HG02840 (cell line): ENCODE results near the gene STXBP6.

Experiments
- ATAC-seq: cut with Tn5 transposase; IDR thresholded peaks from one replicate; pipeline ENCODE4 v1.9.1; 2021; ENCODE audit warnings: mild to moderate bottlenecking, moderate library complexity, moderate number of reproducible peaks; ENCODE audit not compliant: unreplicated experiment, low FRiP score

The STXBP6 gene

DNA sequence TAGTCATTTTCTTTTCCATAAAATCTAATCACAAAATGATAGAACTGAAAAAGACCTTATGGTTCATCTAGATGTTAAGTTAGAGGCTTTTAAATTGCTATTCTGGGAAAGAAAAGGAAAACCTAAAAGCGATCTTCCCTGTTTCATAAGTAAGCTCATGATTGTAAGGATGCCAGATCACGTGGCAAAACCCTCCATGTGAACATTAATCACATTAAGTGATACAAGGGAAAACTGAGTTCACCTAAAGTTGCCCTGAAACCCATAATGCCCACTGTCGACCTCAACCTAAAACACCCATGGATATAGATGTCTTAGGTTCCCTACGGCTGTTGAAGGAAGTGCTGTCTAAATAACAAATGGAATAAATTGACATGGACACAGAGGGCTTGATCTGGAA is 3.0 kb upstream of the STXBP6 start:
- ATAC-seq = no peak

DNA sequence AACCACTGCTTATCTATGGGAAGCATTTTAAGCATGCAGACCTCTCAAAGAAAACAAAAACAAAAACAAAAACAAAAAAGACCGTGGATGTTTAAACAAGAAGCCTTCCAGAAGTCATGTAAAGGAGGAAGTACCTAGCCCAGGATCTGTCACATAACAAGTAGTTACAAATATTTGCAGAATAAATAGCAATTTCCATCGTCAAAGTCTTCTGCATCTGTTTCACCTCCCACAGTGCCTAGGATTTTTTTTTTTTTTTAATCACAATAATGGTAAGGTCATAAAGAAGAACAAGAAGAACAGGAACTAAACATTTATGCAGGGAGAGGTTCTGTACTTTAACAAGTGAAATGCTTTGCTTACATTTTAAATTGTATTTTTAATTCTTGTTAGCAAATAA is 2.4 kb upstream of the STXBP6 start:
- no peak for ATAC-seq

DNA sequence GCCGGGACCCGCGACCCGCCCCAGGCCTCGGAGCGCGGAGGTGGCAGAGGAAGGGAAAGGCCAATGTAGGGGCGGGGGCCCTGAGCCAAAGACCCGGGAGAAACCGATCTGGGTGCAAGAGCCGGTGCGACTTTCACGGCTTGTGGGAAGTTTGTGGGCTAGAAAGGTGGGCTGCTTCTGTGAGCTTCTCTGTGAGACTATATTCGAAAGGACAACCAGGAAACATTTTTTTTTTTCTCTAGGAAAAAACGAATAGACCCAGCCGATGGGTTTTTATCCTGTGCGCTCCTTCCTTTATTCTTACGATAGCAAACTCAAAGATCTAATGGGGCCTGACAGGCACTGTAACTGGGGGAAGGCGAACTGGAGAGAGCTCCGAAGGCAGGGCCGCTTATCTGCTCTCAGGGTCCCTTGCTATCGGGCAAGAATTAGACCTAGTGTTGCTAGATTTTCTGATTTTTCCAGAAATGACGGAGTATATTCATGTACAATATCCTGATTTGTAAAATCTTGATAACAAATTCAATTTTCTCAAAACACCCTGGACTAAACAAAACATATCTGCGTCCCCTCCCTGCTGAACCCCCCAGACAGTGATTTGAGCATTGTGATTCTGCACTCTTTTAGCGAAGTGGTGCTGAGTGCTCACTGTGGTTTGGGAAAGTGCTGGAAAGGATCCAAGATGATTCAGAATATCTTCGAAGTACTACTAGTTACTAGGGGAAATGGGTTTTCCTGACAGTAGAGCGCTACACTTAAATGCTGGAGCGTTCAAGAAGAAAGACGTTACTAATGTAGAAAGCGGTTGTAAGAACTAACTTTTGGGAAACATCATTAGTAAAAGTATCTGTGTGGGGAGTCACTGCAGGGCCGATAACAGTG is 563 bp upstream of the STXBP6 start:
- ATAC-seq = peak; percentile 13

DNA sequence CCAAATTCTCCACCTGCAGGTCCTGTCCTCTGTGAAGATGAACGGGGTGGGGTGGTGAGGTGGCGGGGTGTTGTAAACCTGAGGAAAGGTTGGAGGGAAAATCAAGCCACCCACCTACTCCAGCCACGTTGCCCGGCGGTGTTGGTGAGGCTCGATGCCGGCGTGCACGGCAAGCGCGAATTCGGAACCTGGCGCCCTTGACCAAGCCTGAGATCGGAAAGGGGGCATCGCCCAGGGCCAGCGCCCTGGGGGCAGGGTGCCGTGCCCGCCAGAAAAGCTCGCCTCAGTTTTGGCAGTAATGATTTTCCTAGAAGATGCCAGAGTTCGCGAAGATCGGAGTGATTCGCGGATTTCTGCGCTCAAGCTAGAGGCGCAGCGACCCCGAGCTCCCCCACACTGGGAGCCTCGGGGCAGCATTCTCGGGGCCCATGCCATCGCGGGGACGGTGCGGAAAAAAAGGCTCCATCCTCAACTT is 817 bp downstream of the STXBP6 start:
- ATAC-seq = no peak

DNA sequence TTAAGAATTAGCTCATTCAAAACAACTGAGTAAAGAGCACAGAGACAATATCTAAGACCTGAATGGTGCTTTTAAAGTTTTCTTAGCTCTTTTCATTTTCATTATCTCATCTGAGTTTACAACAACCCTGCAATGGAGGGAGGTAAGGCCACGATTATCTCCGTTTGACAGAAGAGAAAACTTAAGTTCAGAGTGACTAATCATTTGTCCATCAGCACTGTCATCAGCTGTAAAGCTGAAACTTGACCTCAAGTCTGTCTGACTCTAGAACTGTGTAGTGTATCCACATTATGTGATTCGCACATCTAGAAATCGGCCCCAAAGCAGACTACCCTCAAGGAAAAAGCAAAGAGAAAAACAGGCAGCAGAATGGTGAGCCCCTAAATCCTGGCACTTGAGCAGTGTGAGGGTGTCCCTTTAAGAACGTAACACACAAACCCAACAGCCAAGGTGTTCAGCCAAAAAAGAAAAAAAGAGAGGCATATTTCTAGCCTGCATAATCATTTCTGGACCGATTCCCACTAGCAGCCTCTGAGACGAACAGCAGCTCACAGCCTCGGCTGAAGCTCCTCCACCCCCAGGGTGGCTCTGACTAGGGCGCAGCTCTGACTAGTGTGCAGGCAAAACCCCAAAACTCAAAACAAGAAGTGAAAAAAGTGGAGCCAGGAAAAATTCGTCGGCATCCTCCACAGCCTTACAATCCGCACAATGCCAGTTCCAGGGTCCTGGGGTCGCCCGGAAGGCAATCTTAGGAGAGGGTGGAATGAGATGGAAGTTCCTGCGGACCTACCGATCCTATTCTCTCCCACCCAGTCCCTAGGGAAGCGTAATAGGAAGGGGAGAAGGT is 1.6 kb downstream of the STXBP6 start:
- no peak for ATAC-seq

DNA sequence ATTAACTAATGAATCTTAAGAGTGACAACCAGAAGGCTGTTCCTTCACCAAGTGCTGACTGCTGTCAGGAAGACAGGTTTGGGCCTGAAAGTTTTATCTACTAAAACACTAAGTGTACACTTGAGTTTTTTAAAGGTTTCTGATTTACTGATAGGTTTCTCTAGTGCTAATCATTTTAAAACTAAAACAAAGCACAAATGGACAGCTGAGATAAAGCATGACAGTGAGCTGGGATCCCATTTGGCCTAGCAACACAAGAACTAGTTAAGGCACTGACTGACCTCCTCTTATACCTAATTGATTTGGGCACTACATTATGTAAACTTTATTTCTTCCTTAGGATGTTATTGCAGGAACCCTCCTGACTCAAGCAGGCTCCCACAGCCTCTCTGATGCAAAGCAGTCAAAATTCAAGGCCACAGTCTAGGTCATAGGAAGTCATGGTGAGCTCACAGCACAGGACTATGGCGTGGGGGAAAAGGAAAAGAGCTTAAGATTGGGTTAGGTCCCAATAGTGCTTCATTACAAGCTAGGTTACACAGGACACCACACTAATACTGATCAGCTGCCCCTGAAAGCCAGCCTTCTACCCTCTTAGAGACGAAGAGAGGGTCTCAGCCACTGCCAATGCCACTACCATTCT is 3.5 kb downstream of the STXBP6 start:
- ATAC-seq = no peak

DNA sequence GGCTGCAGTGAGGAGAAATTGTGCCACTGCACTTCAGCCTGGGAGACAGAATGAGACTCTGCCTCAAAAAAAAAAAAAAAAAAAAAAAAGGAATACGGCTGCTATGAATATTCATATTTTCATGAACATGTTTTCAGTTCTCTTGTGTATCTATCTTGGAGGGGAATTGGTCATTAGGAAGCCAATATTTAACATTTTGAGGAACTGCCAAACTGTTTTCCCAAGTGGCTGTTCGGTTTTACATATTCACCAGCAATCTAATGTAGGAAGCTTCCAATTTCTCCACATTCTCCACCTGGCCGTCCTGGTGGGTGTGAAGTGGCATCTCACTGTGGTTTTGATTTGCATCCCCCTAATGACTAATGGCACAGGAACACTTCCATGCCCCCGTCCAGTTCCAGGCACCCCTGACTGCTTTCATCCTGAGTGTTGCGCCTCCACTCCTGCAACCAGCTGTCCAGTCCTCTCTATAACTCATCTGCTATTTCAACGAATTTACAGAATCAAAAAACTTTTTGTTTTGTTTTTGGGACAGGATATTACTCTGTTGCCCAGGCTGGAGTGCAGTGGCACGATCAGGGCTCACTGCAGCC is 5.7 kb downstream of the STXBP6 start:
- ATAC-seq = no peak

DNA sequence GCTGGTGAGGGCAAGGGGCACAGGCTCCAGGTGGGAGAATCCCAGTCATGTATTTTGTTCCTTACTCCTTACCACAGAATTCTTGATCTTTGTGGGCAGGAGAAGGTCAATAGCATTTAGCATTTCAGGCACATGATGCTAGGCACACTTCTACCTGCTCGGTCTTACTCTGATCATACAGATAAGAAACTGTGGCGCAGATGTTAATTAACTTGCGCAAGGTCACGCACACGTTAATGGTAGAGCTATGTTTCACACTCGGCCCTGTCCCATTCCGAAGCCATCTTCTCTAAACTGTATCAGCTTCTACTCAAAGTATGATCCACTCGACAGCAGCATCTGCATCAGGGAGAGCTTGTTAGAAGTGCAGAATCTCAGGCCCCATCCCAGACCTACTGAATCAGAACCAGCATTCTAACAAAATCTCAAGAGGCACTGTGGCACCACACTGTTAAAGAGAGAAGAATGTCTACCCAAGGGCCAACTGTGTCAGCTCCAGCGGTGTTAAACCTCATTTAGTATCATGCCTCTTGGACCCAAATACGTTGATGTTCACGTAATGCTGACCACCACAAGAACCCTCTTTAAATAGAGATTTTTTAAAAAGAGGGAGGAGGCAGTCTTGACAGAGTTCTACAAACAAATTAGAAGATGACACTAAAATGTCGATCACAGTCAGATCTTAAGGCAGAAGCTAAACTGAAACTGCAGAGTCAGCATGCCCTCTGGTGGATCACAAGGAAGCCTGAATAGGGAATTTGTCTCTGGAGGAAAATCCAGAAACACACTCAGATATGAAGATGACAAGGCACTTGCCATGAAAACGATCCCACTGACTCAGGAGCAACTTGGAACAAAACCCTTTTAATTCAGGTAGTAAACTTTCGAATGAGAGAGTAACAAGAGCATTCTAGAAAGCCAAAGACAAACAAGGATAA is 7.3 kb downstream of the STXBP6 start:
- ATAC-seq = no peak

DNA sequence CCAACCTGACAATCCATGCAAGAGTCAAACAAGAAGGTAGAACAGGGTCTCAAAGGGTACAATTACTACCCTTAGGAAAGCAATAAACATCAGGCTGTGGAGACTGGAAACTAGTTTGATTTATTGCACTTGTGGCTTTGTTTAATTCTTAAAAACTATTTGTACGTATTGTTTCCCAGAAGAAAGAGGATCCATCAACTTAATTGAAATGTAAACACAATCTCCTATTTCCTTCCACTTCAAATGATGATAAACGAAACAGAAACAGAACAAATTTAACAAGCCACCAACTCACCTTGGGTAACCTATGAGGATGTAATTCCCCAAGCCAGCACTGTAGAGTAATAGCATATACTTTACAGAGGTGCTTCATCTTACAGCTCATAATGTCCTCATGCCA is 8.0 kb downstream of the STXBP6 start:
- ATAC-seq = no peak

DNA sequence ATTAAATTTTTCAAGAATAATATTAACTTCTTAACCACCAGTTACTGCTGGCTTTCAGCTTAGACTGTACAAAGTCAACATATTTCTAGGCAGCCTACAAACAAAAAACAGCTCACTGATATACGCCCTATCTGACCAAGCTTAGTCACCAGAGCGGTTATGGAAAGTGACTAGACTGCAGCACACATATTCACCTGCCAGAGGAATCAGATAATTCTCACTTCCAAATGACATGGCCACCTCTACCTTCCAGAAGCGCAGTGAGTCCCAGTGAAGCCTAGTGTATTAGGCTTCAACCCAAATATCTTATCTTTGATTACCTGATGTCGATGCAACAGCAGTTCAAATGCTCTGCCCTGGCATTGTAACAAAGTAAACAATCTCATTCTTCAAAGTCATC is 8.5 kb downstream of the STXBP6 start:
- no peak for ATAC-seq

DNA sequence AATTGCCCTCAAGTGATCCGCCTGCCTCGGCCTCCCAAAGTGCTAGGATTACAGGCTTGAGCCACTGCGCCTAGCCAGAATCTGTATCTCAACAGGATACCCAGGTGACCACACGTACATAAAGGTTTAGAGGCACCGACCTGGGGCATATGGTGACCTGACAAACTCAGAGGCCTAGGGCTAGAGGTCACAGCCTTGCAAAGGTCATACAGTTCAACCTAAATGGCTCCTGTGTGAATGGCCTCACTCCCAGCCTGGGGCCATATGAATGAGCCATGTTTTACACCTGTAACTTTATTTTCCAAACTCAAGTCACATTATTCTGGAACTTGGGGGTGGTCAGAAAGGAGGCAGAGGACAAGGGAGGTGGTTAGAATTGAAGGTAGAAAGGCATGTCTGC is 10.0 kb downstream of the STXBP6 start:
- no peak for ATAC-seq

DNA sequence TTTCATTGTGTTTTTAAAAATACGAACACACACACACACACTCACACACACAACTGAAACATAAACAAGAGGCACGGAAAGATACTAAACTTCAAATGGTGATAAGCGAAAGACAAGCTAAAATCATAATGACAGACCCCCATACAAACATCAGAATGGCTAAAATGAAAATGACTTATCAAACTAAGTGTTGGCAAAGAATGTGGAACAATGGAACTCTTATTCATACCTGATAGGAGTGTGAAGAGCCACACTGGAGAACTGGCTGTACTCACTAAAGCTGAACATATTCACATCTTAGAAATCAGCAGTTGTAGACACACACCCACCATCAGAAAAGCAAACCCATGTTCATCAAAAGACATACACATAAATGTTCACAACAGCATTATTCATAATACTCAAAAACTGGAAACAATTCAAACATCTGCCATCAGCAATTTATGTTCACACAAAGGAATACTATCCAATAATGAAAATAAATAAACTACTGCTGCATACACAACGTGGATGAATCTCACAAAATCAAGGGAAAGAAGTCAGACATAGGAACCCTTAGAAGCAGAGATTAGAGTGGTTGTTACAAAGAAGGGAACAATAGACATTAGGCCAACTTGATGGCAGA is 11.8 kb downstream of the STXBP6 start:
- ATAC-seq = no peak

DNA sequence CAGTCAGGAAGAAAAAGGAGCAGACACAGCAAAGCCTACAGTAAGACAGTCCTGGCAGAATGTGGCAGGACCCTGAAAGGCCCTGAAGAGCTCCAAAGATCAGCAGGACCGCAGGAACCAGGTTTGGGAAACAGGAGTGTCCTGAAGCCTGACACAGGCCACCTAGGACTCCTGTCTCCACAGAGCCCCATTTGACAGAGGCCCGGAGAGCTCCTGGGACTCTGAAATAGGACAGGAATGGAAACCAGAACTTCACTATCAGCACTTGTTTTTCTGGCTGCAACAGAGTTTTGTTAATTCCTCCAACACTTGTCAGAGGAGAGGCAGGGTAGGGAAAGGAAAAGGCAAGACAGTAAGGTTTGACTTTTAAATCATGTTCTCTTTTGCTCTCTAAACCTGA is 12.9 kb downstream of the STXBP6 start:
- no peak for ATAC-seq

DNA sequence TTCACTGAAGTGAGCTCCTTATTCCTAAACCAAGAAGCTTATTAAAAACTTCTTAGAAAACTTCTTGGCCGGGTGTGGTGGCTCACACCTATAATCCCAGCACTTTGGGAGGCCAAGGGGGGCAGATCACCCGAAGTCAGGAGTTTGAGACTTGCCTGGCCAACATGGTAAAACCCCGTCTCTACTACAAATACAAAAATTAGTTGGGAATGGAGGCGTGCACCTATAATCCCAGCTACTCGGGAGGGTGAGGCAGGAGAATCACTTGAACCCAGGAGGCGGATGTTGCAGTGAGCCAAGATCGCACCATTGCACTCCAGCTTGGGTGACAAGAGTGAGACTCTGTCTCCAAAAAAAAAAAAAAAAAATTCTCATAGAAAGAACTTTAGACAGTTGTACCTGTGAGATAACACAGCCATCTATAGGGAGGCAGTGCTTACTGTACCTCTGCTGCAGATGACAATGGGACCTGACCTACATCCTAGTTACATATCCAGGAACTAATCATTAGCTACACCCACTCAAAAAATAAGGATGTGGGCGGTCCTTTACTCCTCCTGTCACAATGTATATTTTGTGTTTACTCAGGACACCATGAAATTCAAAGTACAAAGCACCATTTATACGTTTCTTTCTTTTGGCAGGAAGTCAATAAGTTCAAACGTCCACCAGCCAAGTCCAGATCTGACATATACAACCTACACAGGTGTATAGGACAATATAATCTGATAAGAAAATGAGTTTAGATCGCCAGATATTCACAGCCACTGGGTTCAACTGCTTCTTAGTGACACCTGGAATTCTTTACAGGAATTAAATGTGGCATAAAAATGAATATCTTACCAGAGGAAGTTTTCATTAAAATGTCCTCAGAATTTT is 14.9 kb downstream of the STXBP6 start:
- no peak for ATAC-seq

DNA sequence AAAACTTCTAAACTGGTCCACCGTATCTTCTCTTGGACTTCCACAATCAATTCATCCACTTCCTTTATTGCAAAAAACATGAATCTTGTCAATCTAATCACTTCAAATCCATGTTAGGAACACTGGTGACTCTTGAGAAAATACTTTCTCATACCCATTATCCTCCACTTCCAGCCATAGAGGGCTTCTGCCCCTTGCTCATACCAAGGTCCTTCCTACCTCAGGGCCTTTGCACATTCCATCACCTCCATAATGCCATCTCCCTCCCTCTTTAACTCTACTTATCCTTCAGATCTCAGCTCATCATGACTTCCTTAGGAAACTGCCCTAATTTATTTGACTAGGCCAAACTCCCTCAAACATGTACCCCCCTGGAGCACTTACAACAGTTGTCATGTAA is 16.6 kb downstream of the STXBP6 start:
- no peak for ATAC-seq

DNA sequence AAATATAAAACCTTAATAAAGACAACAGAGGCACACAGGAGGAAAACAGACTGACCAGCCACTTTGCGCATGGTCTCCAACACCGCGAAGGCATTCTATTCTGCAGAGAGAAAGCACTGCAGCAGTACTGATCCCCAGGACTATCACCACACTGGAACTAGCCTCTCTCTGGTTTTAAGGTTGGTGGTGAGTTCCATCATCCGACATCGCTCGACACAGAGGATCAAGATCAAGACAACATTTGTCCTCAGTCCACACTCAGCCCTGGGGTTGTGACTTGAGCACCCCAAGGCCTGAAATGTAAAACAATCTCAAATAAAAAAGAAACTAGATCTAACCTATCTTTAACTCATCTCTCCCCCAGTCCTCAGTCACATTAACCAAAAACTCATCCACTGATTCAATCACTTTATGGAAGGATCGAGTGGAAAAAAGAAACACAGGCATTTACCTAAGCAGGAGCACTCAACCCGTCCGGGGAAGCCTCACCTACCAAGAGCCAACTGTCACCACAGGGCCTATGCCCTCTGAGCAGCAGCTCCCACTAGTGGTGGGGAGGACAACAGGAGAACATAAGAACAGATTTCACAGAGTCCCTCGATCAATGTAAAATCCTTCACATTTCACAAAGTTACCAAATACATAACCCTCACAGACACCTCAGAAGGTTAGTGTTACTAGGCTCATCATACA is 17.7 kb downstream of the STXBP6 start:
- no peak for ATAC-seq

DNA sequence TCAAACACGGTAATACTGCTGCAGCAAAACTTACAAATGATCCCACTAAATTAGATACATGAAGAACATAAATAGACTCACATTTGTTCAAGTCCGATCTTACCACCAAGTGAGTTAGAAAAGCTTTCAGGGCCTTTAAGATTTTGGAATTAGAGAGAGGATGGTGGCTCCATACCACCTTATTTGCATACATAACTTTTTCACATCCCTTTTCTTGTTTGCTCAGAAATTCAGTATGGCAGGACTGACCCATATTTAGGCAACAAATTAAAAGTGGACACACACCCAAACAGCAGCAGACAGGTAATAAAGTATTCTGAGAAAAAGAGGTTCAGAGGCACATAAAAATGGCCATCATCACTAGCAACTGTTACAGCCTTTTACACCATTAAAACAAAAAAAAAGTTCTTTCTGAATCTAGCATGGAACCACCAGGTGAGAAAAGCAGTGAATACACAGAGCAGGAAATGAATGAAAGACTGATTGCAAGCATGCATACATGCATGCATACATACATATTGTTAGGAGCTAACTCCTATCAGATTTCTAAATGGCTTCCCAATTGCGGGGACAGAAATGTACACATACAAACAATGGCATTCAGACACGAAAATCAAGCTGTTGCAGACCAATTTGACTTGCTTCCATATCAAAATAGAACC is 23.3 kb downstream of the STXBP6 start:
- no peak for ATAC-seq
